HG03378 (cell line): ENCODE data around the gene CSH2.
"Not testable (repeated sequence)": the region's sequence is repeated elsewhere in the genome, so short reads cannot be mapped to it uniquely, and the experiment has no call there.

ENCODE experiments used
- ATAC-seq: cut with Tn5 transposase; IDR thresholded peaks from one replicate; pipeline ENCODE4 v1.9.1; 2021; ENCODE audit warnings: mild to moderate bottlenecking, moderate library complexity; ENCODE audit not compliant: unreplicated experiment

CSH2 gene

DNA sequence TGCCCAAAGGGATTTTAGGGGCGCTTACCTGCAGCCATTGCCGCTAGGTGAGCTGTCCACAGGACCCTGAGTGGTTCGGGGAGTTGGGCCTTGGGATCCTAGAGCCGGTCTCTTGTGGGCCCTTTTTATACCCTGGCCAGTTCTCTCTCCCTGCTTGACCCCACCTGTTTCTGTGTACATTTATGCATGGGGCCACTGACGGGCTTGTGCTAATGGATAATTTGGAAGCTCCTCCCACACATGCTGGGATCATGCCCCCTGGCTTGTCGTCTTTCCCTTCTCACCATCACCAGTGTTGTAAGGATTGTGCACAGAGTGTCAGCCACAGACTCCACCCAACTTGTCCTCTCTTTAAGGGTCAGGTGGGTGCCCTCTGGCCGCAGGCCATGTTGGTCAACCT, at the start of gene CSH2:
Gene CSH2 (minus strand): TSS at position 101 of the 400 bp plus-strand sequence. CDS start 63 bp downstream, at position 38.
- ATAC-seq, result not testable (repeated sequence)

DNA sequence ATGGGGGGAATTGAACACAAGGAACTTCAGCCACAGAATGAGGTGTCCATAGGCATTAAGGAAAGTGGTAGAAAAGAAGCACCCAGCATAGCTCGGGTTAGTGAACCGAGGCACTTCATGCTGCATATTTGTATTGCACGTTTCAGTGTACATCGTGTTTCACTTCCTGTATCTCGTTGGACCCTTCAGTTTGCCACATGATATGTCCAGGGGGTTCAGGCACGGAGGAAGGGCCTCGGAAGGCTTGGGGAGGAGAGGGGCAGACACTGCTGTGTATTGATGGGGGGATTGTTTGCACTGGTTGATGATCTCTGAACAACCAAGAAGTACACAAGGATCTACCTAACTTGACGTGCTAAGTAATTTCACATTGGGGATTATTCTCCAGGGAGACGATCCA, 48.9 kb upstream of the CSH2 start:
- peak; percentile 54 for ATAC-seq

DNA sequence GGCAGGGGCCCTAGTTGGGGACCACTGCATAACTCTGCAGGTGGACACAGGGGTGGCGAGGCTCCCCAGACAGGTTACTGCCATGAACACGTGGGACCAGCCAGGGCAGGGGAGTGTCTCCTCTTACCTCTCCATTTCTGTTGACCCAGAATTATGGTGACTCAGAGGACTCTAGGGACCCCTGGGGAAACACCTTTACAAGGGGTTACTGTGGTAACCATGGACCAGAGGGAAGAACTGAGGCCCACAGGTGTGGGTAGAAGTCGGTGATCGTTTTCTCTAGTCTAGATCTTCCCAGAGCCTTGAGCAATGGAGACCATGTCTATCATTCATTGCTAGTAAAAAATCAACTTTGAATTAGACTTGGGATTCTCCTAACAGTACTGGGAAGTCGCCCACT, 47.3 kb upstream of the CSH2 start:
- not testable (repeated sequence) for ATAC-seq

DNA sequence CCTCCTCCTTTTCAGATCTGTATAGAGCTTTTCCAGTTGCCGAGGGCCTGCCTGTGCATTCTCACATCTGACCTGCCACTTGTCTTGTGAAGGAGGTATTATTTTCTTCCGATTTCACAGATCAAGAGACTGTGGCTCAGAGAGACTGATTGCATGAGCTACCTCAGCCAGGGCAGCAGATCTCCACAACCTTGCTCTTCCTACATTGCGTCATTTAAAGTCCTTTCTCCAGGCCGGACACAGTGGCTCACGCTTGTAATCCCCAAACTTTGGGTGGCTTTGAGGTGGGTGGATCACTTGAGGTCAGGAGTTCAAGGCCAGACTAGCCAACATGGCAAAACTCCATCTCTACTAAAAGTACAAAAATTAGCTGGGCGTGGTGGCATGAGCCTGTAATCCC, 46.6 kb upstream of the CSH2 start:
- ATAC-seq, result not testable (repeated sequence)

DNA sequence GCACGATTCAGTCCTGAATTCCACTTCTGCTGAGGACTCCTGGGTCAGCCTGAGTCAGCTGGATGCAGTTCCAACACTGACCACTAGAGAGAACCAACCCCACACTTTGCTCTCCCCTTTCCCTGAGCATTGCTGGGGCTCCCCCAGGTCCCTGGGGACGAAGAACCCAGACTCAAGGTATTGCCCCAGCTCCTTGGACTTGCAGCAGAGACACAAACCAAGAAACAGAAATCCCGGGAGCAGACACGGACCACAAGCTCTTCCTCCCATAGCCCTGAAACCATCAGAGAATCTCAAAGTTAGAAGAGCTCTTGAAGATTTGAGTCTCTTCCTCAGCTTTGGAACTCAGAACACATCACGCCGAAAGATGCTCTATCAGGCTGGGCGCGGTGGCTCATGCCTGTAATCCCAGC, 45.8 kb upstream of the CSH2 start:
- peak; percentile 50 for ATAC-seq

DNA sequence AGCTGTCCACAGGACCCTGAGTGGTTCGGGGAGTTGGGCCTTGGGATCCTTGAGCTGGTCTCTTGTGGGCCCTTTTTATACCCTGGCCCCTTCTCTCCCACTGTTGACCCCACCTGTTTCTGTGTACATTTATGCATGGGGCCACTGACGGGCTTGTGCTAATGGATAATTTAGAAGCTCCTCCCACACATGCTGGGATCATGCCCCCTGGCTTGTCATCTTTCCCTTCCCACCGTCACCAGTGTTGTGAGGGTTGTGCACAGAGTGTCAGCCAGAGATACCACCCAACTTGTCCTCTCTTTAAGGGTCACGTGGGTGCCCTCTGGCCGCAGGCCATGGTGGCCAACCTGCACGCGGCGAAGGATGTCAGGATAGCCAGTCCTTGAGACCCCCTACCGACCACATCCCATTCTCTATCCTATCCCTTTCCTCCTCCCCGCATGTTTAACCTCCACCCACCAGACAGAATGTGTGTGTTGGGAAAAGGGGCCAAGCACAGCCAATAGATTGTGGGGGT, 45.4 kb upstream of the CSH2 start, which contains the start of gene GH1:
Gene GH1 (minus strand): TSS at position 51 of the 517 bp plus-strand sequence. CDS start 63 bp downstream, outside the sequence.
- ATAC-seq, result not testable (repeated sequence)

DNA sequence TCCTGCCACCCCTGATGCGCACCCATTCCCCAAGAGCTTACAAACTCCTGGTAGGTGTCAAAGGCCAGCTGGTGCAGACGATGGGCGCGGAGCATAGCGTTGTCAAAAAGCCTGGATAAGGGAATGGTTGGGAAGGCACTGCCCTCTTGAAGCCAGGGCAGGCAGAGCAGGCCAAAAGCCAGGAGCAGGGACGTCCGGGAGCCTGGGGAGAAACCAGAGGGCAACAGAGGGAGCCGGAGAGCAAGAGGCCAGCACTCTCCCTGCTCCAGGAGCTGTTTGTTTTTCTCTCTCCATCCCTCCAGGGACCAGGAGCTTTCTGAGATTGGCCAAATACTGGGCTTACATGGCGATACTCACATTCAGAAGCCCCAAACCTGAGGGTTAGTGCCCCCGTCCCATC, 44.8 kb upstream of the CSH2 start:
- ATAC-seq, result no peak

DNA sequence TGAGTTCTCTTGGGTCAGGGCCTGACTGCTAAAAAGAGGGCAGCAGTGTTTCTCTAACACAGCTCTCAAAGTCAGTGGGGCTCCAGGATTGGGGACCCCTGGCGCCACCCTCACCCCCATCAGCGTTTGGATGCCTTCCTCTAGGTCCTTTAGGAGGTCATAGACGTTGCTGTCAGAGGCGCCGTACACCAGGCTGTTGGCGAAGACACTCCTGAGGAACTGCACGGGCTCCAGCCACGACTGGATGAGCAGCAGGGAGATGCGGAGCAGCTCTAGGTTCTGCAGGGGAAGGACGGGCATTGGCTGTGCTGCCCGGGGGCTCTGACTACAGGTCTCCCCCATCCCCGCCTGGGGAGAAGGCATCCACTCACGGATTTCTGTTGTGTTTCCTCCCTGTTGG, 44.2 kb upstream of the CSH2 start:
- ATAC-seq, result no peak

DNA sequence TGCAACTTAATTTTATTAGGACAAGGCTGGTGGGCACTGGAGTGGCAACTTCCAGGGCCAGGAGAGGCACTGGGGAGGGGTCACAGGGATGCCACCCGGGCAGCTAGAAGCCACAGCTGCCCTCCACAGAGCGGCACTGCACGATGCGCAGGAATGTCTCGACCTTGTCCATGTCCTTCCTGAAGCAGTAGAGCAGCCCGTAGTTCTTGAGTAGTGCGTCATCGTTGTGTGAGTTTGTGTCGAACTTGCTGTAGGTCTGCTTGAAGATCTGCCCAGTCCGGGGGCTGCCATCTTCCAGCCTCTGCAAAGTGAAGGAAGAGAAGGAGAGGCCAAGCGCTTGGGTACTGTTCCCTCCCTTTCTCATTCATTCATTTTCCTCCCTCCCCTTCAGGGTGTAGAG, 43.7 kb upstream of the CSH2 start:
- not testable (repeated sequence) for ATAC-seq

DNA sequence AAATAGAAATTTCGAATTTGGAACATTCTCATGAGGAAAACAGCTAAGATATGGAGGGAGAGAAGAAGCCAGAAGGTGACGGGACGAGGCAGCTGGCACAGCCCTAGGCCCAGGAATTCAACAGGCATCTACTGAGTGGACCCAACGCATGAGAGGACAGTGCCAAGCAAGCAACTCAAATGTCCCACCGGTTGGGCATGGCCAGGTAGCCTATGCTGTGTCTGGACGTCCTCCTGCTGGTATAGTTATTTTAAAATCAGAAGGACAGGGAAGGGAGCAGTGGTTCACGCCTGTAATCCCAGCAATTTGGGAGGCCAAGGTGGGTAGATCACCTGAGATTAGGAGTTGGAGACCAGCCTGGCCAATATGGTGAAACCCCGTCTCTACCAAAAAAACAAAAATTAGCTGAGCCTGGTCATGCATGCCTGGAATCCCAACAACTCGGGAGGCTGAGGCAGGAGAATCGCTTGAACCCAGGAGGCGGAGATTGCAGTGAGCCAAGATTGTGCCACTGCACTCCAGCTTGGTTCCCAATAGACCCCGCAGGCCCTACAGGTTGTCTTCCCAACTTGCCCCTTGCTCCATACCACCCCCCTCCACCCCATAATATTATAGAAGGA, 43.2 kb upstream of the CSH2 start:
- ATAC-seq, result no peak

DNA sequence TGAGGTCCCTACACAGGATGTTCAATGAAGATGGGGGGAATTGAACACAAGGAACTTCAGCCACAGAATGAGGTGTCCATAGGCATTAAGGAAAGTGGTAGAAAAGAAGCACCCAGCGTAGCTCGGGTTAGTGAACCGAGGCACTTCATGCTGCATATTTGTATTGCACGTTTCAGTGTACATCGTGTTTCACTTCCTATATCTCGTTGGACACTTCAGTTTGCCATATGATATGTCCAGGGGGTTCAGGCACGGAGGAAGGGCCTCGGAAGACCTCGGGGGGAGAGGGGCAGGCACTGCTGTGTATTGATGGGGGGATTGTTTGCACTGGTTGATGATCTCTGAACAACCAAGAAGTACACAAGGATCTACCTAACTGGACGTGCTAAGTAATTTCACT, 42.3 kb upstream of the CSH2 start:
- not testable (repeated sequence) for ATAC-seq

DNA sequence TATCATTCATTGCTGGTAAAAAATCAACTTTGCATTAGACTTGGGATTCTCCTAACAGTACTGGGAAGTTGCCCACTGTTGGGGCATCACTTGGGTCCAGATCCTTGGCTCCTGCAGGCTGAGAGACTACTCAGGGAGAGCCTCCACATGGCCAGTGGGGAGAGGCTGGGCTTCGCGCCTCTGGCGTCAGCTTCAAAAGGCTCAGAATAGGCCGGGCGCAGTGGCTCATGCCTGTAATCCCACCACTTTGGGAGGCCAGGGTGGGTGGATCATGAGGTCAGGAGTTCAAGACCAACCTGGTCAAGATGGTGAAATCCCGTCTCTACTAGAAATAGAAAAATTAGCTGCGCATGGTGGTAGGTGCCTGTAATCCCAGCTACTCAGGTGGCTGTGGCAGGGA, 41.0 kb upstream of the CSH2 start:
- ATAC-seq, result no peak

DNA sequence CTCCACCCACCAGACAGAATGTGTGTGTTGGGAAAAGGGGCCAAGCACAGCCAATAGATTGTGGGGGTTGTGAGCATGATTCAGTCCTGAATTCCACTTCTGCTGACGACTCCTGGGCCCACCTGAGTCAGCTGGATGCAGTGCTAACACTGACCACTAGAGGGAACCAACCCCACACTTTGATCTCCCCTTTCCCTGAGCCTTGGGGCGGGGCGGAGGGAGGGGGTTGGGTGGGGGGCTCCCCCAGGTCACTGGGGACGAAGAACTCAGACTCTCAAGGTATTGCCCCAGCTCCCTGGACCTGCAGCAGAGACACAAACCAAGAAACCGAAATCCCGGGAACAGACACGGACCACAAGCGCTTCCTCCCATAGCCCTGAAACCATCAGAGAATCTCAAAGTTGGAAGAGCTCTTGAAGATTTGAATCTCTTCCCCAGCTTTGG, 38.2 kb upstream of the CSH2 start:
- no peak for ATAC-seq

DNA sequence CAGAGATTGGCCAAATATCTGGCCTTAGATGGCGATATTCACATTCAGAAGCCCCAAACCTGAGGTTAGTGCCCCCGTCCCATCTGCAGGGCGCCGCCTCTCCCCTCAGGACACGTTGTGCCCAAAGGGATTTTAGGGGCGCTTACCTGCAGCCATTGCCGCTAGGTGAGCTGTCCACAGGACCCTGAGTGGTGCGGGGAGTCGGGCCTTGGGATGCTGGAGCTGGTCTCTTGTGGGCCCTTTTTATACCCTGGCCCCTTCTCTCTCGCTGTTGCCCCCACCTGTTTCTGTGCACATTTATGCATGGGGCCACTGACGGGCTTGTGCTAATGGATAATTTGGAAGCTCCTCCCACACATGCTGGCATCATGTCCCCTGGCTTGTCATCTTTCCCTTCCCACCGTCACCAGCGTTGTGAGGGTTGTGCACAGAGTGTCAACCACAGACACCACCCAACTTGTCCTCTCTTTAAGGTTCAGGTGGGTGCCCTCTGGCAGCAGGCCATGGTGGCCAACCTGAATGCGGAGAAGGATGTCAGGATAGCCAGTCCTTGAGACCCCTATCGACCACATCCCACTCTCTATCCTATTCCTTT, 37.7 kb upstream of the CSH2 start, which contains the start of gene CSHL1:
Gene CSHL1 (minus strand): TSS at position 218 of the 595 bp plus-strand sequence. CDS start 62 bp downstream, at position 156.
- ATAC-seq, result no peak

DNA sequence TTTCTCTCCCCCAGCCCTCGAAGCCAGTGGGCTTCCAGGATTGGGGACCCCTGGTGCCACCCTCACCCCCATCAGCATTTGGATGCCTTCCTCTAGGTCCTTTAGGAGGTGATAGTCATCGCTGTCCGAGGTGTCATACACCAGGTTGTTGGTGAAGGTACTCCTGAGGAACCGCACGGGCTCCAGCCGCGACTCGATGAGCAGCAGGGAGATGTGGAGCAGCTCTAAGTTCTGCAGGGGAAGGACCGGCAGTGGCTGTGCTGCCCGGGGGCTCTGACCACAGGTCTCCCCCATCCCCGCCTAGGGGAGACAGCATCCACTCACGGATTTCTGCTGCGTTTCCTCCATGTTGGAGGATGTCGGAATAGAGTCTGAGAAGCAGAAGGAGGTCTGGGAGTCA, 36.6 kb upstream of the CSH2 start:
- ATAC-seq, result no peak

DNA sequence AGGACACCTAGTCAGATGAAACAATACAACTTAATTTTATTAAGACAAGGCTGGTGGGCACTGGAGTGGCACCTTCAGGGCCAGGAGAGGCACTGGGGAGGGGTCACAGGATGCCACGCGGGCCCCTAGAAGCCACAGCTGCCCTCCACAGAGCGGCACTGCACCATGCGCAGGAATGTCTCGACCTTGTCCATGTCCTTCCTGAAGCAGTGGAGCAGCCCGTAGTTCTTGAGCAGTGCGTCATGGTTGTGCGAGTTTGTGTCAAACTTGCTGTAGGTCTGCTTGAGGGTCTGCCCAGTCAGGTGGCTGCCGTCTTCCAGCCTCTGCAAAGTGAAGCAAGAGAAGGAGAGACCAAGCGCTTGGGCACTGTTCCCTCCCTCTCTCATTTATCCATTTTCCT, 36.1 kb upstream of the CSH2 start:
- not testable (repeated sequence) for ATAC-seq

DNA sequence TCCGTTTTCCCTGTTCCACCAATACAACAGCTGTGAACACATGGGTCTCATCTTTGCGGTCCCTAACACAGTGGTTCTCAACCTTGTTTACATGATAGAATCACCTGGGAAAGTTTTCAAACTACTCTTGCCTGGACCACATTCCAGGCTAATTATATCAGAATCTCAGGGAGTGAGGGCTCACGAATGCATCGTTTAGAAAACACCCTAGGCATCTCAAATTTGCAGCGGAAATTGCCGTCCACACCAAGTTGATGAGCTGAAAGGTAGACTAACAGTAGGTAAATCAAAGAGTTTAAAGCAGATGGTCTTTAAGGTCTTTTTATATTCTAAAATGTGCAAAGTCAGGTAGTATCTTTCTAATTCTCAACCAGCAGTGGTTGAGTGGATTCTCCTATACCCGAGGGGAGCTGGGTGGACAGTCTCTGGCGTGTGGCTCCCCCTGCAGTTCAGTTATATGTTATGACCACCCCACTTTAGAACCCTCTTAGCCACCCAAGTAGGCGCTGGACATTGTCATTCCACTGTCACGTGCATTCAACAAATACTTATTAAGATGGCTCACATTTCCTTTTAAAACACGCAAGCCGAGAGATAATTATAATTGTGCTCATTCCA, 33.8 kb upstream of the CSH2 start:
- not testable (repeated sequence) for ATAC-seq

DNA sequence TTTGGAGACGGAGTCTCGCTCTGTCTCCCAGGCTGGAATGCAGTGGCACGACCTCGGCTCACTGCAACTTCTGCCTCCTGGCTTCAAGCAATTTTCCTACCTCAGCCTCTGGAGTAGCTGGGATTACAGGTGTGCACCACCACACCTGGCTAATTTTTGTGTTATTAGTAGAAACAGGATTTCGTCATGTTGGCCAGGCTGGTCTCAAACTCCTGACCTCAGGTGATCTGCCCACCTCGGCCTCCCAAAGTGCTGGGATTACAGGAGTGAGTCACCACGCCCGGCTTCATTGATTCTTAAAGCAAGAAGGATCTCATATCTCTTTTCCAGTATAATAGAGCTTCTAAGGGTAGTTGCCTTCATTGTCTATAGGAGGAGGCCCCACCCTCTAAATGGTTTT, 31.3 kb upstream of the CSH2 start:
- ATAC-seq, result not testable (repeated sequence)

DNA sequence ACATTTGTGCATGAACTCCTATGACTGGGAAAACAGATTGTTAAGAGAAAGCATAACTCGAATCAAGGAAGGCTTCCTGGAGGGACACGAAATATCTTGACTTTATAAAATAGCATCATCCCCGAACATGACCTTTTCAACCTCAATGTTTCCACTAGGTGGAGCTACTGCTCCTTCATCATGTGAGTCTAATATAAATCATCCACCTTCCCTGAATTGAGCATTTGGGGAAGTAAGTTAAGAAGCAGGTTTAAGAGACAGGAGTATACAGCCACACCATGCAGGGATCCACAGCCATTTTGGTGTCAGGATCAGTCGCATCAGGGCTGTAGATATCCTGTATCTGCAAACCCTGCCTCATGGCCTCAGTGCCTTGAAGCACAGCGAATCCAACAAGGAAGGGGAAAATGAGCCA, 30.3 kb upstream of the CSH2 start:
- not testable (repeated sequence) for ATAC-seq

DNA sequence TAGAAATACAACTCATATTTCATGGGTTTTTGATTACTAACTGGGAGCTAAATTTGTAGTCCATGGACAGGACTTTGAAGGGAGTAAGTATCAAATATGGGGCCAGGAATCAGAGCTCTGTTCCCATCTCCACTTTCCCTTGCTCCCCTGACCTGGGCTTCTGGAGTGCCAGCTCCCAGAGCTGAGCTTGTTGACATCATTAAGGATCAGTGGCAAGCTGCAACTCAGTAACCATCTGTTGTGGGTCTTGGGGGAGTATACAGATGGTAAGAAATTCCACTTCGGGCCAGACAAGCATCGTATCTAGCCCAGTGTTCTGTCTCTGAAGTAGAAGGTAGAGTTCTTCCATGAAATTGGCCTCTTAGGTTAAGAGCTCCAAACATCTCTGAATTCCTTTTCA, 28.5 kb upstream of the CSH2 start:
- not testable (repeated sequence) for ATAC-seq

DNA sequence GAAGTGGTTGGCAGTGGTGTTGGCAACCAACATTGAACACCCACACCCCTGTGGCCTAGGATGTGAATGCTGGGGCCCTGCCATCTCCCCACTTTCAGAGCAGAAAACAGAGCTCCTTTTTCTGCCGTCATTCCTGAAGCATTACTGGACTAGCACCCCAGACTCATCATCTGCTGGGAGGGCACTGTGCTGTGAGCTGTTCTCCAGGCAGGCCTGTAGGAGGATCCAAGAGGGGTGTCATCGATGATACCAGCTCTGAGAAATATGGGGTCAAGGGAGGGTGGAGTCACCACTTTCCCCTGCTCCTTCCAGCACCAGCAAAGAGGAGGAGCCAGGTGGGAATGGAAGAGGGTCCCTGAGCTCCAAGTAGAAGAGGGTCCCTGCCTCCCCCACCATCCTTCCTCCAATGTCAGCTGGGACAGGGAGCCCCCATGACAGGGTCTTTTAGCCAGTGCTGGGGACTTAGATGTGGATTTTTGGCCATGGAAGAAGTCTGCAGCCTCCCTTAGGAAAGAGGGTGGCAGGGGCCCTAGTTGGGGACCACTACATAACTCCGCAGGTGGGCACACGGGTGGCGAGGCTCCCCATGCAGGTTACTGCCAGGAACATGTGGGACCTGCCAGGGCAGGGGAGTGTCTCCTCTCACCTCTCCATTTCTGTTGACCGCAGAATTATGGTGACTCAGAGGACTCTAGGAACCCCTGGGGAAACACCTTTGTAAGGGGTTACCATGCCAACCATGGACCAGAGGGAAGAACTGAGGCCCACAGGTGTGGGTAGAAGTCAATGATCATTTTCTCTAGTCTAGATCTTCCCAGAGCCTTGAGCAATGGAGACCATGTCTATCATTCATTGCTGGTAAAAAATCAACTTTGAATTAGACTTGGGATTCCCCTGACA, 25.7 kb upstream of the CSH2 start:
- not testable (repeated sequence) for ATAC-seq
